Stimulated activated CD4-positive, alpha-beta T cell treated with anti-CD3 and anti-CD28 coated beads, Interleukin-12 subunit alpha, Interleukin-12 subunit beta, amount 100 ng/mL, for 48 hours (primary cell): ENCODE results near the gene NTRK1.

Experiments used
- DNase-seq, 3 donors: peaks; one replicate each; pipeline ENCODE4 v3.0.0-alpha.2; 2020; ENCODE audit warnings: low read depth in 2 of 3, low spot score in 1 of 3

The NTRK1 gene

GRCh38 chr1:156879876-156880275 lies 19.2 kb downstream of the NTRK1 start:
- DNase-seq, result no peak

DNA sequence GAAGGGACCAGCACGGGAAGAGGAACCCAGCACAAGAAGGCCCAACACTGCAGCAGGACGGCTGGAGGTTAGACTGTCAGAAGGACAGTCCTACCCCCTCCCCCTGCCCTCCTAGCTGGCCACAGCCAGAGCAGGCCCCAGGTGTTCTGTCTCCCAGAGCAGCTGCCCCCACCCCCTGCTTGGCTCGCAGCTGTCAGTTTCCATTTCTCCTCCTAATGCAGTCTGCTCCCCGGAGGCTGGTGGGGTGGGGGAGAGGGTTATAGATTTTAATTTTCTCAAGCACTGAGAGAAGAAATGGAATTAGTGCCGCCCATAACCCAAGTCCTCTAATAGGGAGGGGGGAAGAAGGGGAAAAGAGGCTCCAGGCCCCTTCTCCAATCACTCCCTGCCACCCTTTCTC lies 19.8 kb downstream of the NTRK1 start:
- no peak for DNase-seq

- no peak for DNase-seq
These were observed 20.4 kb downstream of the NTRK1 start for GRCh38 chr1:156881101-156881500.

GRCh38 chr1:156881663-156882062 lies 21.0 kb downstream of the NTRK1 start:
- DNase-seq, result no peak

GRCh38 chr1:156882543-156882942 lies 21.9 kb downstream of the NTRK1 start:
- DNase-seq, result no peak

- DNase-seq, result no peak
These were observed 23.3 kb downstream of the NTRK1 start for GRCh38 chr1:156883919-156884318.

GRCh38 chr1:156884560-156885184 lies 24.0 kb downstream of the NTRK1 start:
- no peak for DNase-seq

DNA sequence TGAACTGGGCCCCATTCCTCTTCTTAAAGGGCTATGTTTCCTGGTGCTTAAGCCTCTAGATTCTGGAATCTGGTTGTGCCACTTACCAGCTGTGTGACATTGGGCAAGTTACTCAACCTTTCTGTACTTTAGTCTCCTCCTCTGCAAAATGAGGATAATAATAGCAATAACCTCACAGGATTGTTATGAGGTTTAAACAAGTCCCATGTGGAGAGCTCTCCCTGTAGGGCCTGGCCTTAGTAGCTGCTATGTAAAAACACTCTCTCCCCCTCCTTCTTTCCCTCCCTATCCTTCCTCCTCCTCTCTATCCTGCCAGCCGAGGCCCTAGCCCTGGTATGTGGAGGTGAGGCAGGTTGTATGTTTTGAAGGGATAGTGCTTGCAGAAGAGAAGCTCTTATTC lies 24.6 kb downstream of the NTRK1 start:
- DNase-seq, result no peak

GRCh38 chr1:156885880-156886355 lies 25.3 kb downstream of the NTRK1 start:
- DNase-seq, result no peak

GRCh38 chr1:156886583-156887281 lies 26.1 kb downstream of the NTRK1 start:
- DNase-seq, result no peak

DNA sequence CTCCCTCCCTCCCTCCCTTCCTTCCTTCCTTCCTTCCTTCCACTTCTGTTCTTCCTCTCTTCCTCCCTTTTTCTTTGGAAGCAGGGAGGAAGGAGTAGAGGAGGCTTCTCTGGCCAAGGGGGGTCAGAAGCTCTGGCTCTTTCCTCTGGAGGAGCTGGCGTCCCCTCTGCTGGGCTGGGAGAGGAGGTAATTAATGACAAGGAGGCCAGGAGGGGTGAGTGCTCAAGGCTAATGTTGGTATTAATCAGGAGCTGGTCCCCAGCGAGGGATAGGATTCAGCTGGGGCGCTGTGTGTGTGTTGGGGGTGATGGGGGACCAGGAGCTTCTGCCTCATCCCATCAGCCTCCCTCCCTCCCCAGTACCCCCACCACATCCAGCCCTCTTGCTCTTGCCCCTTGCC lies 26.7 kb downstream of the NTRK1 start:
- DNase-seq, result no peak

- no peak for DNase-seq
These were observed 27.1 kb downstream of the NTRK1 start for GRCh38 chr1:156887734-156888133.

DNA sequence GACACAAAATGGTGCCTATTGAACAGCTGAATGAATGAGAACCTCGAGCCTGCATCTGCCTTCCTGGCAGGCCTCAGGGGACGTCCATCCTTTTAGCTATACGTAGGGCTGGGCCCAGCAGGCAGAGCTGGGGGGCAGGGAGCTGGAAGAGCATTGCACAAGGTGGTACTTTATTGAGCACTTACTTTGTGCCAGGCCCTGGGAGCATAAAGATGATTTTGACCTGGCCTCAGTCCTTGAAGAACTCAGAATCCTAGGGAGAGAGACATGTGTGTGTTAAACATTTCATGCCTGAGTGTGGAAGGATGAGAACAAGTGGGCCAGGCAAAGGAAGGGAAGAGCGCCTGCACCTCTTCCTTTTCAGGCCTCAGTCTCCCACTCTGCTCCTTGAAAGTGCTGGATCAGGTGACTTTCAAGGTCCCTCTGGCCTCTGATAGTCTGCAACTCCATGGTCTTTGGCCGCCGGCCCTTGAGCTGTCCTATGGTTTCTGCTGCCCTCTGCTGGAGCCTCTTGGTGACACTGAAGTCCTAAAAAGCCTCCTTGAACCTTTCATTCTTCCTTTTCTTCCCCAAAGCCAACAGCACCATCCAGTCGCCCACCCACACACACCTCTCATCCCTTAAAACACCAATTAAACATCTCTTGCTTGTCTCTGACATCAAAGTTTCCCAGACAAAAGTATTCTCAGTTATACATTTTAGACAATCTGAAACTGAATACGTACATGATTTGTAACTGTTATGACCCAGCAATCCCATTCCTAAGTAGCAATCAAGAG lies 29.3 kb downstream of the NTRK1 start:
- peak; percentile 28 to 66 (median 41) for DNase-seq

GRCh38 chr1:156892190-156893047 lies 31.8 kb downstream of the NTRK1 start:
- peak; percentile 76 to 86 (median 82) for DNase-seq

DNA sequence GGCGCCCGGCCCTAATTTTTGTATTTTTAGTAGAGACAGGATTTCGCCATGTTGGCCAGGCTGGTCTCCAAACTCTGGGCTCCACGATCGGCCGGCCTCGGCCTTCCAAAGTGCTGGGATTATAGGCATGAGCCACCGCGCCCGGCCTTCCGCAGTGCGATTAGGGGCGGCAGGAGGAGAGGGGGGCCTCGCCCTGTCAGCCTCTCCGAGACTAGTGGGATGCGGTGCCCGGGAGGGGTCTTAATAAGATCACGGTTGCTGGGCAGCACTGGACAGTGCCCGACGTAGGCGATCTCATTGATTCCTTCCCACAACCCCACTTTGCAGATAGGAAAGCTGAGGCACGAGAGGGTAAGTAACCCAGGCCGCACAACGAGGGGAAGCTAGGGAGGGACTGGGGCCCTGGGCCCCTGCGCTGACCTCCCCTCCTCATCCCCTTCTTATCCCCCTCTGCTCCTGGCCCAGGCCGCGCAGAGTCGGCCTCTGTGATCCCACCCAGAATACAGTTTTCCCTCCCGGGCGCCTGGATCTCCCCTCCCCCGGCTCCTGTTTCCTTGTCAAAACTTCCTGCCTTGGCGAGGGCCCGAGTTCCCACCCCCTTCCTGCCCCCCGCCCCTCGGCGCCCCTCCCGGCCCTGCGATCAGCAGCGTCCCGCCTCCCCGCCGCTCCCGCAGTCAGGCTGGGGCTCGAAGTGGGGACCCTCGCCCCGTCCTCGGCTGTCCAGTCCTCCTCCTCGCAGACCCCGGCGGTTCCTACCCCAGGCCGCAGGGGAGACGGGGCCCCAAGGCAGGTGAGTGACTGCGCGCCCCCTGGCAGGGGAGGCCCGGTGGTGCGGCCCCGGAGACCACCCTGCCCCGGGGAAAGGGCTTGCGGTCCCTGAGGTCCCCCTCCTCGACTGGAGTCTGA lies 32.6 kb downstream of the NTRK1 start, which contains the start of gene PEAR1:
Gene PEAR1, plus strand, starts transcription at position 671 of the 906 bp plus-strand sequence. CDS start 10,209 bp downstream, outside the sequence.
- DNase-seq, result no peak

GRCh38 chr1:156894001-156894400 lies 33.3 kb downstream of the NTRK1 start:
- no peak for DNase-seq

DNA sequence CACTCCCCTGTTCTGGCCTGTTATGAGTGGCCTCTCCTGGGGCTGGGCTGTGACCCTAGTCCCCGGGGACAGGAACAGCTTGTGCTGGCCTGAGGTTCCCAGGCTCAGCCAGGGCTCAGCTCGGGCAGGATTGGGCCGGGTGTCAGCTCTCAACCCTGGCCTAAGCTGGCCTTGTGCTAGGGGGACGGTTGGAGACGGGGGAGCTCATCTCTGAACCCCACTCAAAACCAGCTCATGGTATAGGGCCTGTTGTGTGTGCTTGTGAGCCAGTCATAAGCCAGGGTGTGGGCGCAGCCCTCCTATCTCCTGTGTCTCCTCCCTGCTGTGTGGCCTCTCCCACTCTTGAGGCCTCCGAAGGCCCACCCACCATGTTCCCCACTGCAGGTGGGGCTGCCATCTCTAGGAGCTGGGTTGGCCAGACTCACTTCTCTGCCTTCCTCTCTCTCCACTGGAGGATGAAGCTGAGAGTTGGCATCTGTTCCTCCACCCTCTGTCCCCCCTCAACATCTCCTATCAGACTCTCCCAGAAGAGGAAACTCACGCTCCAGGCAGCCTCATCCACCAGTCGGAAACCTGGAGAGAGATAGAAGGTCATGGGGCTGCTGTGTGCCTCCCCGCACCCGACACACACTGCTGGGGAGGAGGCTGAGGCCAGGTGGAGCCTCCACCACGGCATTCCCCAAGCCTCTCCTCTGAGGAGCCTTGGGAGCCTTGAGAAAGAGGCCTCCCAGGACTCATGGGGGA lies 34.2 kb downstream of the NTRK1 start:
- DNase-seq, result no peak

DNA sequence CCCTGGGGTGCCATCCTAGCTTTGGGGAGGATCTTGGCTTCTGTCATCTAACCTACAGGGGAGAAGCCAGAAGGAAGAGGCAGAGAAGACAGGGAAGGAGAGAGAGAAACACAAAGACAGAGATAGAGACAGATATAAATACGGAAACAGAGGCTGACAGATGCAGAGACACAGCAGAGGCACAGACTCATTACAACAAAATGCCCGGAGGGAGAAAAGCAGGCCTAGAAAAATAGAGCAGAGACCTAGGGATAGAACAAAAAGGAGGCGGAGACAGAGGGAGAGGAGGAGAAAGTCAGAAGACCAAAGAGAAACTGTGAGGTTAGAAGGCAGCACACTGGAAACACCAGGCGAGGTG lies 34.8 kb downstream of the NTRK1 start:
- DNase-seq, result no peak

GRCh38 chr1:156895927-156896326 lies 35.3 kb downstream of the NTRK1 start:
- no peak for DNase-seq
